Tongue (tissue), 2 donors: Measurements from ENCODE around the gene AOX1. TPM values are rescaled to one million over a fixed set of nuclear protein-coding genes. Genes with fewer than 3 reads are reported as not detected.
"Not testable (repeated sequence)": the region's sequence is repeated elsewhere in the genome, so short reads cannot be mapped to it uniquely, and the experiment has no call there.

Source experiments
- DNase-seq: peaks from one replicate; pipeline ENCODE4 v3.0.0-alpha.2; 2015
- total RNA-seq: library from RNA; depleted of rRNA; stranded (reverse); fragments of >200 nt; gene quantifications from one replicate; pipeline ENCODE4 v1.2.3, GENCODE V29; 2014

AOX1 gene
- total RNA-seq, 1 donor from 2014 or later, result 3.3 TPM

DNA sequence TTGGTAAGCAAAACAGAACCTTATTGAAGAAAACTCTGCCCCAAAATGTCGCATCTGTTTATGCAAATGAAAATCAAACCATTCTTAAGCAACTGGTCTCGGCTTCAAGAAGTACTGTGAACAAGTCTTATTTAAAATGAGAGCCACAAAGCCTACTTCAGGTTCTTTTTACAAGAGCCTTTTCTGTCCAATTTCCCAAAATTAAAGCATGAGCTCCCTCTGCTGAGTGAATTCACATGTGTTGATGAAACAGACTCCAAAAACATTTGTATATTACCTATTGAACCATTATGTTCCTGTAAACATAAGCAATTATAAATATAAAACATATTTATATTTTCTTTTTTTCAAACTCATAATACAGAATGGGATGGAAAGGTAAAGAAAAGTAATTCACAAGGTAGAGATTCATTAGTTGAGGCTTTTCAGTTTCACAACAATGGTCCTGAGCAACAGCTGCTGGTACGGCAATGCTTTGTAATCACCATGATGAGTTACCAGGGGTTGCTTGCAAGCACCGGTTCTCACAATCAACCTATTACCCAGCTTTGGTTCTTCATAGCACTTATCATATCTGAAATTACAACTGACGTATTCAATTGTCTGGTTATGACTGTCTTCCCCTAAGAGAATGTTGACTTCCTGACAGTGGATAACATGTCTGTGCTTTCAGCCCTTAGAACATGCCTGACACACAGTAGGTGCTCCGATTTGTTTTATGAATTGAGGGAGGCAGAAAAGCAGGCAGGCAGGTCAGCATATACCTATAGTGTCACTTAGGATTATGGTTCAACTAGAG lies 117.5 kb downstream of the AOX1 start:
- peak; percentile 85 for DNase-seq

DNA sequence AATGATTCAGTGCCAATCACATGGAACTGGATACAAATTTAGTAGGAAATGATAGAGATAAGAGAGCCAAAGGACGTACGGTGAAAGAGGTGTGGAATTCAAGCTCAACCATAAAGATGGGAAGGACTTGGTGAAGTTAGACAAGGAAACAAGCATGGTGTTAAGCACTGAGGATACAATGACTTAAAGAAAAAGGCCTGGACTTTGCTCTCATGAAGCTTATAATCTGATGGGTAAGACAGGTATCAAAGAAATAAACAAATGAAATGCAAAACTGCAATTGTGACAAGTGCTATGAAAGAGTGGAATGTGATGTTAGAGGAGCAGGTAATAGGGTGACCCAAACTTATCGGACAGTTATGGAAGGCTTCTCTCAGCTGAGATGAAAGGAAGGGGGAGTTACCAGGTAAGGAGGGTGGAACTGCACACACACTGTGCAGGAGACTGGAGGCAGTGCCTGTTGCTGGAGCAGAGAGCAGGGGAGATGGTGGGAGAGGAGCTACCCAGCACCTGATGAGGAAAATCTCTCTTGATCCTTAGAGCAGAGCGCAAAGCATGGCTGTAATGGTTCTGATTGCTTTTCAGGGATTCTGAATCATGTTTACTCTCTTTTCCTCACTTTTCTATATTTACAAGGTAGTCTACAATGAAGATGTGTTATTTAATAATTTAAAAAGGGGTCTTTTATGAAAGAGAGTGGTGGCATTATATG lies 118.3 kb downstream of the AOX1 start:
- DNase-seq, result no peak

DNA sequence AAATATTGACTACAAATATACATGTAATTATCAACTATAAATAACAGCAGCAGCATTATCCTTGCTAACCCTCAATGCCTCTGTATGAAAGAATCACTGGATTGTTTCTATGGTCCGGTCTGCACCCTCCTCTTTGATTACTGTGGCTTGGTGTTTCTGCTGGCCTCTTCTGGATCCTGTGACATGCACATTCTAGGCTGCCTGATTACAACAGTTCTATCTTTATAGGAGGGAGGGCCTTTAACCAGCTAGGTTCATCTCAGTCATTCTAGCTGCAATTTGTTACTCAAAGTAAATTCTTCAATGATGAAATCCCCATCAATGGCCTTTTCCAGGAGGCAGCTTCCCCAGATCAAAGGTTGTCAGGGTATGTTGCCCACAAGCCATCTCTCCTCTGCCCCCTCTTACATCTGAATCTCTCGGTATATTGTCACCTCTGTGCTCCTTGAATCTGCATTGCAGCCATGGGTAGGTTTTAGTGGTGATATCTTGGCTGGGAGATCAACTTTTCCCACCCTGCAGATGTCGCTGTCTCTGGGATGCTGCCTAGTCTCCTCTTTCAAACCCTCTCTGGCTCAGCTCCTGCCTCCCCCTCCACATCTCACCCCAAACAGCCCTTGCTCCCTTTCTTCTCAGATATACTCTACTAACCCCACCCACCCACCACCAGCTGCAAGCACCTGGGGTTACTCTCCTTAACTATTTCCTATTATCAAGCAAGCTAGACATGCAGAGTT lies 119.7 kb downstream of the AOX1 start:
- DNase-seq, result peak; percentile 73

DNA sequence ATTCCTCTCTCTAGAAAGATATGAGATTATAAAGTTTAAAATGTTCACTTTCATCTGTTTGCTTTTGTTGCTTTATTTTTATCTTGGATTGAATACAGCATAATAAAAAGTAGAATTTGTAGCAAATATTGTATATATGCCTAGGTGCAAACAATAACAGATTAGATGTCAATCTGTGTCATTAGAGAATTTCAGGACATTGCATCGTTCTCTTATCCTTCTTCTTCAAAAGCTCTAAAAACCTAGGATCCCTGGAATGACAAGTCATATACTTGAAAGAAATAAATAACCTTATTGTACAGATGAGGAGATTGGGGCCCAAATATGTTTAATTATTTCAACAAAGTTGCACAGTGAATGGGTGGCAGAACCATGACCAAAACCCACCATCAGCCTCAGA lies 123.1 kb downstream of the AOX1 start:
- DNase-seq, result no peak

DNA sequence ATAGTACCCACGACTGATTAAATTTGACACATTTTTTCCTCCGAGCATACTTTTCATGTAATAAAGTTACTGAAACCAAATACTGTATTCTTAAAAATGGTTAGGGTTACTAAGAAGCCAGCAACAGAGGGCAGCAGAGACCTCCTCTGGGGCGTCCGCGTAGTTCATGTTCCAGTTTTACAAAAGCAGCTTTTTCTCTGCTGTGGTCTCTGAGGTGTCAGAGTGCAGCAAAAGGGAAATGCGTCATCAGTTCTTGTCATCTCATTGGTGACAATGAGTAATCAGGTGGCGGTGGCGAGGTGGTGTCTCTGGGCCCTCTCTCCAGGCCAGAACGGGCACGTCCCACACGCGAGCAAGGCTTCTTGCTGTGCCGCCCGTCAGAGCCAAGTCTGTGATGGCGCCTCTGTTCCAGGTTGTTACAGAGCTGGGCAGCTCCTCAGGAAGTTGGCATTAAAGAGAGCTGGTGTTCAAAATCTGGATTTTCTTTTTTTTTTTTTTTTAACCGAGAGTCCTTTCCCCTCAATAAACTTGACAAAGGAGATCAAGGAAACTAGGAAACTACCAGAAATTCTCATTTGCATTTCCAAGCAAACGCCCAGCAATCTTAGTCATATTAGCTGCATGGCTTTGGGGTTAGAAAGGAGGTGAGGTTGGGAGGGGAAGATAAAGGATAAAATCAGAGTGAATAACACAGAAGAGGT lies 127.3 kb downstream of the AOX1 start:
- peak; percentile 92 for DNase-seq

DNA sequence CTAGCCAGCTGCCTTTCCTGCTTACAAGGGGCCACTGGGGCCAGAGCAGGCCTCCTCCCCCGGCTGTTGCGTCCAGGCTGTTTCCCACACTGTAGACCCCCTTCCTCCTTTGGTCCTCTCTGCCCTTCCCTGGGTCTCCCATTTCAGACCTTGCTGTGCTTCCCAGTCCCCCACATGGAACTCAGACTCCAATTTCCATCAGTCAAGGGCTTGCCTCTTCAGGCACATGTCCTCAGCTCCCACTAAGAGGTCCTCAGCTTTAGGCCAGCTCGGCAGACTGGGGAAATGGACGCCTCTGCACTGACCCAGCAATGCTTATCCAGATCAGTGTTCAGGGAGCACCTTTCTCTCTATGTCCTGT lies 127.9 kb downstream of the AOX1 start:
- DNase-seq, result no peak

DNA sequence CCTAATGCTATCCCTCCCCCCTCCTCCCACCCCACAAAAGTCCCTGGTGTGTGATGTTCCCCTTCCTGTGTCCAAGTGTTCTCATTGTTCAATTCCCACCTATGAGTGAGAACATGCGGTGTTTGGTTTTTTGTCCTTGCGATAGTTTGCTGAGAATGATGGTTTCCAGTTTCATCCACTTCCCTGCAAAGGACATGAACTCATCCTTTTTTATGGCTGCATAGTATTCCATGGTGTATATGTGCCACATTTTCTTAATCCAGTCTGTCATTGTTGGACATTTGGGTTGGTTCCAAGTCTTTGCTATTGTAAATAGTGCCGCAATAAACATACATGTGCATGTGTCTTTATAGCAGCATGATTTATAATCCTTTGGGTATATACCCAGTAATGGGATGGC lies 129.2 kb downstream of the AOX1 start:
- DNase-seq, result not testable (repeated sequence)

DNA sequence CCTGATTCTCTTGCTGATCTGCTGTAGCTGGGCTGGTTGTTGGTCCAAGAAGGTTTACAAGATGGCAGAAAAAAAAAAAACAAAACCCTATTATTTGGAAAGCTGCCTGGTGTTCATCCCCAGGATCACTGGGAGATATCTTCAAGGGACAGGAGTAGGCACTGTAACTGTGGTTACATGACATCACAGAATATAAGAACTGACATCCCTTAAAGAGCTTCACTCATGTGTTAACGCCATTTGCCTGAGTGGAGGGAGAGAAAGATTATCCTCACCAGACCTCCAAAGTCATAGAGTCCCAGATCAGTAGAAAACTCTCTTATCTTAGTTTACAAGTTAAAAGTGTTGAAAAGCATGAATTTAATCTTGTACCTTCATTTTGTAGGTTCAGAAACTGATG lies 130.6 kb downstream of the AOX1 start:
- no peak for DNase-seq

Other genes with a start within 250 kb of the AOX1 start
- gene KCTD18, start 75.9 kb upstream of the AOX1 start, total RNA-seq, result 21.4 TPM
- gene SGO2, start 59.8 kb upstream of the AOX1 start, total RNA-seq, result 10.7 TPM
- 246 TPM for gene BZW1, start 225.9 kb downstream of the AOX1 start, total RNA-seq